Measurements from ENCODE around the gene GSTO1.

The GSTO1 gene

DNA sequence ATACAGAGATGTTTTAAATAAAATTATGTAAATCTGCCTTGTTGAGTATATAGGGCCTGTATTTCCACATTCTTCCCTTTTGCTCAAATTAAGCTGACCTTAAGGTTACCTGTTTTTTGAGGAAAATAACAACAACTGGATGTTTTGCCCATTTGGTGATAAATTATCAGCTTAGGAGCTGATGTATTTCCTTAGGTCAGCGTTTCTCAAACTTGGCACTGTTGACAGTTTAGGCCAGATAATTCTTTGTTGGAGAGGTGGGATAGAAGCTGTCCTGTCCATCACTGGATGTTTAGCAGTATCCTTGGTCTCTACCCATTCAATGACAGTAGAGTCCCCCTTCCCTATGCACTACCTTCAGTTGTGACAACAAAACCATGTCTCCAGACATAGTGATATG lies 21.5 kb downstream of the GSTO1 start:
- no peak for DNase-seq (ENCODE audit: low read depth)

DNA sequence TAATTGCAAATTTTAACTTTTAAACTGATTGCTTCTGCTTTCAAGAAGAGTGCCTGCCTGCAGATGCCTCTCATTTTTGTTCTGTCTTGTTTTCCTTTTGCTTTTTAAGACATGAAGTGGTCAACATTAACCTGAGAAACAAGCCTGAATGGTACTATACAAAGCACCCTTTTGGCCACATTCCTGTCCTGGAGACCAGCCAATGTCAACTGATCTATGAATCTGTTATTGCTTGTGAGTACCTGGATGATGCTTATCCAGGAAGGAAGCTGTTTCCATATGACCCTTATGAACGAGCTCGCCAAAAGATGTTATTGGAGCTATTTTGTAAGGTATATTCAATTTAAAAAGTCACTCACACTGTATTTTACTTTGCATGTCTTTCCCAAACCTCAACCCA lies 23.1 kb downstream of the GSTO1 start:
- DNase-seq (ENCODE audit: low read depth): no peak

DNA sequence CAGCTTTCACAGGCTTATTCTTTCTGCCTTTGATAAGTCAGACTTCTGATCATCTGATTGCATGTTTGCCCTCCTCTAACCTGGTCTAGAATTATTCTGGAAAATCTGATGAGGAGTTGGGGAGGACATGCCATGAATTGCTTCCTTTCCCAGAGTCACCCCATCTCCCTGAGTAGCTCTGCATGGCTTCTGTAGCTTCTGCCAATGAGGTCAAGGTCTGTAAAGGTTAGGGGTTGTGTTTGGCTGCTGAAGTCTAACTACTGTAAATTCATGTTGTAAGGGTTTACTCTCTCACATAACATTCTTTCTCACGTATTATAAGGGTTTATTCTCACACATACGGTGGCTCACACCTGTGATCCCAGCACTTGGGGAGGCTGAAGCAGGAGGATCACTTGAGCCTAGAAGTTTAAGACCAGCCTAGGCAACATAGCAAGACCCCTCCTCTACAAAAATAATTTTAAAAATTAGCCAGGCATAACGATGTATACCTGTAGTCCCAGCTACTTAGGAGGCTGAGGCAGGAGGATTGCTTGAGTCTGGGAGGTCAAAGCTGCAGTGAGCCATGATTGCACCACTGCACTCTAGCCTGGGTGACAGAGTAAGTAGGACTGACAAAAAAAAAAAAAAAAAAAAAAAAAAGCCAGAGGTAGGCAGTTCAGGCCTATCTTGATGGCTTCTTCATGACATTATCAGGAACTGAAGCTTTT lies 25.0 kb downstream of the GSTO1 start:
- DNase-seq (ENCODE audit: low read depth): no peak

DNA sequence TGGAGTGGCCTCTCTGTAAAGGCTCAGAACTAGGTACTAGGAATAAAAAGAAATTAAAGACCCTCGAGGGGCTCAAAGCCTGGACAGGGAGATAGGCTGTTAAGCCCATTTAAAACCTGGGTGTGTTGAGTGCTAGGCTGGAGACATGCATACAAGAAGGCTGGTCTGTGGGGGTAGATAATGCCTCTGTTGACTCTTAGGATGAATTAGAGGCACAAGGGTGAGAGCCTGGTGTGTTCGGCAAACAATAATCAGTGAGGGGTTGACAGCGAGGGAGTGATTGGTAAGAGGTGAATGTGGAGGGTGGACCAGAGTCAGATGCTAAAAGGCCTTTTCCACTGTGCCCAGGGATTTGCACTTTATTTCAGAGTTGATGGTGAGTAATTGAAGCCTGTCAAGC lies 27.0 kb downstream of the GSTO1 start:
- DNase-seq (ENCODE audit: low read depth): no peak

DNA sequence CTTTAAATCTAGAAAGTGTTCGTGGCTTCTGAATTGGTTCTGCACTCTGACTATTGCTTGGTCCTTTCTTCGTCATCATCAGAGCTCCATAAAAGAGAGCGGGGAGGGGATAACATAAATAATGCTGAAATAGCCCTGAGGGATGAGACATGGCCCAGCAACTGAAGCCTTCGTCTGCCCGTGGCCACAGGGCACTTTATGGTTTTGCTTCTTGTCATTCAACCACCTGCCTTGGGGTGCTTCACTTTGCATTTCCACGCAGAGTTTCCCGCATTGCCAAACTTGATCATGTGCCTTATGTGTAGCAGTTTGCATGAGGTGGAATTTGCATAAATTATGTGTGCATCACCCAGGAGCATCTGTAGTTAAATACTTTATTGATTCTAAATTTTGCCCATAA lies 30.2 kb downstream of the GSTO1 start:
- no peak for DNase-seq (ENCODE audit: low read depth)

DNA sequence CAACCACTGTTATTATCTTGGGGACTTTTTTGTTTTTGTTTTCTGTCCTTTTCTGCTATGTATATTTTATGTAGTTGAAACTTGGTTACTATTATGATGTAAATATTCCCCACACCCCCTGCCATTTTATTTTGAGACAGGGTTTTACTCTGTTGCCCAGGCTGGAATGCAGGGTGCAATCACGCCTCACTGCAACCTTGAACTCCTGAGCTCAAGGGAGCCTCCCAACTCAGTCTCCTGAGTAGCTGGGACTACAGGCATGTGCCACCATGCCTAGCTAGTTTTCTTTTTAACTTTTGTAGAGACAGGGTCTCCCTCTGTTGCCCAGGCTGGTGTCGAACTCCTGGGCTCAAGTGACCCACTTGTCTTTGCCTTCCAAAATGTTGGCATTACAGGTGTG lies 32.2 kb downstream of the GSTO1 start:
- no peak for DNase-seq (ENCODE audit: low read depth)

DNA sequence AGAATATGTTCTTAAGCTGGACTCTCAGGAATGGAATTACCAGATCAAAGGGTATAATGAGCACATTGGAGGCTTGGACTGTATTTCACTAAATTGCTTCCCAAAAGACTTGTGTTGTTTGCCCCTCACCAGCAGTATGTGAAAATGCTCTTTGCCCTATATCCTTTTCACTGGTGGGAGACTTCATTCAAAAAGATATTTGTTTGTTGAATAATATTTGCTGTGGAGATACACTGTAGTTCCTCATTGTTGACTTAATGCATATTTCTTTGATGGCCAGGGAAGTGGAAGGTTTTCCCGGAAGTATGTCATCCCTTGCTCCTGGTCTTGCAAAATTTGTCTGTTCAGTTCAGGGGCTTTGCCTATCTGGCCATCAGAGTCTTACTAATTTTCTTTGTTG lies 33.7 kb downstream of the GSTO1 start:
- DNase-seq (ENCODE audit: low read depth): no peak

DNA sequence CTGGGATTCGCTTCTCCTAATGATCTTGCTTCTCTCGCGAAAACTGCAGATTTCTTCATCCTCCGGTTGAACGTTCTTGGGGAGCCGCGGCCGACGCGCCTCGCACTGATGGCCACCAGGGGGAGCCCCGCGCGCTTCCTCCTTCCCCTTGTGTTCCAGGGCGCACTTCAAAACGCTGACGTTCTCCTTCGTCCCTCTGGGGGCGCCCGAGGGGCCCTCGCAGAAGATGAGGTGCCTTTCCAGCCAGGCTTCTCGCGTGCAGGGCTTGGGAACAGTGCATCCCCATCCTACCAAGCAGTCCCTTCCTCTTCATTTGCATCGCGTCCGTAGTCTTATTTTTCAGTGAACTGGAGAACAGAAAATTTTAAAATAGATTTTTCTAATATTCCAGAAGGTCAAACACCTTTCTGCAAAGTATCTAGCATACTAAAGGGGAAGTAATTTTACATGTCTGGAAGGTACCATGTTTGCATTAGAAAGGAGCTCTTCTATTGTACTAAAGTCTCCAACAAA lies 36.8 kb downstream of the GSTO1 start:
- DNase-seq (ENCODE audit: low read depth): peak; percentile 65

DNA sequence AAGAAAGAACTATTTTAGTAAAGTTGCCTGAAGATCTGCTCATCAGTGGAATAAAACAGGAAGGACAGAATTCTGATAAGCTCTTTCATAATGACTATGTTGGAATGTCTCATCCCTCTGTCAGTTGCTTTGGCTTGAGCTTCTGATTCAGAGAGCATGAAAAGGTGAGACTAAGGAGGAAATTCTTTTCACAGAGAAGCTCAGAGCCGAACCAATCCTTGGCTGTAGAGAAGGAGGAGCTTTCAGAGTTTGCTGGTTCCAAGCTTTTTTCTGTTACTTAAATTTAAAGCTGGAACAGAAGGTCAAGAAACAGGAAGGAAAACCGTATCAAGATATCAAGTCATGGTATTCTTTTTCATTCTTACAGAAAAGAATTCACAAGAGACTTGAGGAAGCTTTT lies 38.3 kb downstream of the GSTO1 start:
- no peak for DNase-seq (ENCODE audit: low read depth)

DNA sequence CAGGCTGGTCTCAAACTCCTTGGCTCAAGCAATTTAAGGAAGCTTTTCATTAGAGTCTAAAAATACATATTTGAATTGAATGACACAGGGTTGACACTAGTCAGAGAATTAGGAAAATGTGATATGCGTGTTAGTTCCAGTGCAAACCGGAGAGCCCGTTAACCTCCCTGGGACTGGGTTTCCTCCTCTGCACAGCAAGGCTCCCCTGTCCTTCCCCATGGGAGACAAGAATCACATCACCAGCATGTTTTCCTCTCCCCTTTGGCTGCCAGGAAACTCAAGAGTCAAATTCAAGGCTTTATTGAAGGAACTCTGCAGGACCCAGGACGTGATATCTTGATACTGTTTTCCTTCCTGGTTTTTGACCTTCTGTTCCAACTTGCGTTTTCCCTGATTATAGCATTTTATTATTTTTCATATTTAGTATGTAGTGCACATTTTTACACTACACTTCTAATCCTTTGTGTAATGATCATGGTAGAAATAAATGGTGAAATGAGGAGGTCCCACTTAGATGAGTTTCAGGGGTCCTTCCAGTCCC lies 39.2 kb downstream of the GSTO1 start:
- no peak for DNase-seq (ENCODE audit: low read depth)

DNA sequence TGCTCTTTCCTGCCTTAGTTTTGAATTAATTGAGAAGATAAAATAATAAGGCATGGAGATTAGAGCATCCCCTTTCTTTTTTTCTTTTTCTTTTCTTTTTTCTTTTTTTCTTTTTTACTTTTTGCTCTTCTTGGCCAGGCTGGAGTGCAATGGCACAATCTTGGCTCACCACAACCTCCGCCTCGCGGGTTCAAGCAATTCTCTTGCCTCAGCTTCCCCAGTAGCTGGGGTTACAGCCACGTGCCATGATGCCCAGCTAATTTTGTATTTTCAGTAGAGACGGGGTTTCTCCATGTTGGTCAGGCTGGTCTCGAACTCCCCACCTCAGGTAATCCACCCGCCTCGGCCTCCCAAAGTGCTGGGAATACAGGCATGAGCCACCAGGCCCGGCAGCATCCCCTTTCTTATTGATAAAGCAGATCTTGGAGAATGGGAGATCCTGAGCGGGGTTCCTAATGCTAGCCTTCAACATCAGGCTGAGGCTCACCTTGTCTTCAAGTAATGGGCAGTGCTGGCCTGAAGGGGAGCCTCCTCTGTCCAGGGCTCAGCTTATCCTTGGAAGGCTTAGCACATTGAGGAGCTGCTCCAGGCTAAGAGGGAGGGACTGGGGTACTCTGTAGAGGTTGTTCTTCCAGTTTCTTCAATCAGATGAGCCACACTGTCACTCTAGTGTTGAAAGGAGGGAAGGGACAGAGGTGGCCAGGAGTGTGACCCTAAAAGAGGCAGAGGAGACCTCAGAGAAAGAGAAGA lies 42.2 kb downstream of the GSTO1 start:
- no peak for DNase-seq (ENCODE audit: low read depth)

DNA sequence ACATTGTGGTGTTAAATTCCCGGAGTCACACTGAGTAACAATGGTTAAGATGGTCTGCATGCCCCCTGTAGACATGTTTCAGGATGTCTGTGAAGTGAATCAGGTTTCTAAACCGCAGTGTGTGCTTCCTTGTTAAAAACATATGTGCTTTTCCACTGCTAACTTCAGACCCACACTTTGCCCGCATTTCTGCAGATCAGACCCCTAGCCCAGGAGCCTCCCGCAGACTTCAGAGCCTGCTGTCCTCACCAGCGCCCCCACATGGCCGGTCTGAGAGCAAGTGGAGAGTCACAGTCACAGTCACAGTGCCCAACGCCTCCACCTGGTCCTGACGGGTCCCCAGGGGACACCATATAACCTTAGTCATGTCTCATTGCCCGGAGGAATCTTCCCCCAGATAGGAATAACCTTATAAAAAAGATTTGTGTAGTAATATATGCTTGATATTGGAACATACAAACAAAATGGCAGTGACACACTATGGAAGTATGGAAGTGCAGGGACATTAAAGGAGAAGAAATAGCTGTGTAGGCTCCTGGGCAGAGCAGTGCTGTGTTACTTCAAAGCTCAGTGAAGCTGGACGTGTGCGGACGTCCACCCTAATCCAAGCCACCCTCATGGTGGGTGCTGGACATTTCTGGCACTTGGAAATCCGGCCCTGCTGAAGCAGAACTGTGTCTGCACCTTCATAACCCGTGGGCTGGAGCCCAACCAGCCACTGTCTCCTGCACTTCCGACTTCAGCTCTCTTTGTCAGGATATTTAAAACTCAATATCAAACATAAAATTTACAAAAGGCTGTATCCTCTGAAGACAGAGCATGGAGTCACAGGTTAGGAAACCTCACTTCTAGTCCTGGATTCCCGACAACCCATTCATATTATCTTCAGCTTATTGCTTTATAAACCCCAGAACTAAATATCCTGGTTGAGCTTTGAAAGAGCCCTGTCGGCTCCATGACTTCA lies 43.3 kb downstream of the GSTO1 start:
- DNase-seq (ENCODE audit: low read depth): no peak

DNA sequence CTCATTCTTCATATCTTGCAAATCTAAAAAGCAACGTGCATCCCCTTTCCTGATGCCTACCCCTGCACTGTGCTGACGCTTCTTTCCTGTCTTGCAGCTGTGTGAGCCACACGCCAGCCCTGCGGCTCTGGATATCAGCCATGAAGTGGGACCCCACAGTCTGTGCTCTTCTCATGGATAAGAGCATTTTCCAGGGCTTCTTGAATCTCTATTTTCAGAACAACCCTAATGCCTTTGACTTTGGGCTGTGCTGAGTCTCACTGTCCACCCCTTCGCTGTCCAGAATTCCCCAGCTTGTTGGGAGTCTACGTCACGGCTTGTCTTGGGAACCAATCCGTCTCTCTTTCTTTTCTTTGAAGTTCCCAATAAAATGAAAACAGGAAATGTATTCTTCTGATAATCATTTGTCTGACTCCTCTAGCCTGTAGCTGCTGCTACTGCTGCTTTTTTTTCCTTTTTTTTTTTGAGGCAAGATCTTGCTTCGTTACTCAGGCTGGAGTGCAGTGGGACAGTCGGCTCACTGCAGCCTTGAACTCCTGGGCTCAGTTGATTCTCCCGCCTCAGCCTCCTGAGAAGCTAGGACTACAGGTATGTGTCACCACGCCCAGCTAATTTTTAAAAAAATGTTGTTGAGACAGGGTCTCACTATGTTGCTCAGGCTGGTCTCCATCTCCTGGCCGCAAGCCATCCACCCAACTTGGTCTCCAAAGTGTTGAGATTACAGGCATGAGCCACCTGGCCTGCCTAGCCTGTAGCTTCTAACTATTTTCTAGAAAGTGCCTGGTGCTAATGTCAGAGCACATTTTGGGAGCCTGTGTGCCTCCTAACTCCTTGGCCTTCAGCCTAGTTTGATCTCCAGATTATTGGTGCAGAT lies 44.6 kb downstream of the GSTO1 start:
- no peak for DNase-seq (ENCODE audit: low read depth)

DNA sequence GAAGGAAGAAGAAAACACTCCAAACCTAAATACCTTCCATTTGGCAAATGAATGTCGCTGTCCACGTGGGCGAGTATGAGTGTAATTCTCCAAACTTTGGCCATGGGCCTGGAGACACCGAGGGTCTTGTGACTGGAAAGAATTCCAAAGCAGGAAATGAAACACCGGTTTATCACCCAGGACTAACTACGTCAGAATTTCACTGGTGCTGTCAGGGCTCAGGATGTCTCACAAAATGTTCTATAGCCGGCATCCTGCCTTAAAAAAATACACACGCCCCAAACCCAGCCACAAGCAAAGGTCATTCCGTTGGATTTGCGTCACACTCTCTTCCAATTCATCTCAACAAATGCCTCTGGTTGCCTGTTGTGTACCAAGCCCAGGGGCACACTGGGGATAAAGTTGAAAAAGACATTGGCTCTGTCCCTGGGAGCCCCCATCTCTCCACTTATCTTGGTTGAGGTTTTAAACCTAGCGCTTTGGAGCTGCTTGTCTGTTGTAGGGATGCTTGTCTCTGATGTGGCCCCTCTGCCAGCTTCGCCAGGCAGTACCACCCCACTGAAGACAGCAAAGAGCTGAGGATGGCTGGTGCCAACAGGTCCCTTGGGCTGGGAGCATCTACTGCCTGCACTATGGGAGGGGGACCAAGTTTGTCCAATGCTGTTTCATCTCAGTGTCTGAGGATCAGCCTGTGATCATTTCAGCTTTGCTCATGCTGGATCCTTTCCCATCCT lies 45.5 kb downstream of the GSTO1 start:
- no peak for DNase-seq (ENCODE audit: low read depth)

DNA sequence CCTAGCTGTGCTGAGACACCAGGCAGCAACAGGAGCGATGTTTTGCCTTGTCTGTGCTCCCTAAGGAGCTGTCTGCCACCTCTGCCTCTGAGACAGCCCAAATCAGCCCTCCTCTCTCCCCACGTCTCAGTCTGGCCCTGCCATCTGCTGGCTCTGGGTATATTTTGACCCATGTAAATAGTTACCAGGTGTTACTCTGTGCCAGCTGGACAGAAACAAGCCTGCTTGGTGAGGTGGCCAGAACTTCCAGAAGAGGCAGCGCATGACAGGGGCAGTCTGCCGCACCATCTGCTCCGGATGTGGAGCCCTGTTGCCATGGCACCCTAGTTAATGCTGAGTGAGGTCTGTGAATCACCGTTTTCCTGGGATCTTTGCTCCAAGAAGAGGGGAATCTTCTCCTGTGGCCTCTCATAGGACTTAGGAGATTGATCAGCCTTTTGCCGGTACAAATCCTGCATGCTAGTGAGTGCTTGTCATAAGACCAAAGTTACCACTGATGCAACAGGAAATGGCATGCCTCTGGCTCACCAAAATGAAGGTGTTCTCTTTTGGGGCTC lies 46.1 kb downstream of the GSTO1 start:
- no peak for DNase-seq (ENCODE audit: low read depth)

DNA sequence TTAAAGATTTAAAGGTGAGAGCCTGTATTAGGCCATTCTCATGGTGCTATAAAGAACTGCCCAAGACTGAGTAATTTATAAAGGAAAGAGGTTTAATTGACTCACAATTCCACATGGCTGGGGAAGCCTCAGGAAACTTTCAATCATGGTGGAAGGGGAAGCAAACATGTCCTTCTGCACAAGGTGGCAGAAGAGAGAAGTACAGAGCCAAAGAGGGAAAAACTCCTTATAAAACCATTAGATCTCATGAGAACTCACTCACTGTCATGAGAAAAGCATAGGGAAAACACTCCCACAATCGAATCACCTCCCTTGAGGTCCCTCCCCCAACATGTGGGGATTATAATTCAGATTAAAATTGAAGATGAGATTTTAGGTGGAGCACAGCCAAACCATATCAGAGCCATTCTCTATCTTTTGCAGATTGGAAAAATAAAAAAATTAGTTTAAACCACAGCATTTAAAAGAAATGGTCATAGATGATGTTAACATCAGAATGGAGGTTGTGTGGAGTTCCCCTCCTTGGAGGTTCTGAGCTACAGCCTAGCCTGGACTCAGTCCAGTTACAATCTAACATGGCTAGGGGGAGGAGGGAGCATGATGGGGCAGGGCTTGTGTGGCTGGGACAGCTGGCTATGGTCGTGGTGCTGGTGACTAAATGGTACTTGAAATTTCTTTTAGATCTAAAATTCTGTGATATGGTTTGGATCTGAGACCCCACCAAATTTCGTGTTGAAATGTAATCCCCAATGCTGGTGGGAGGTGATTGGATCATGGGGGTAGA lies 47.4 kb downstream of the GSTO1 start:
- DNase-seq (ENCODE audit: low read depth): no peak

DNA sequence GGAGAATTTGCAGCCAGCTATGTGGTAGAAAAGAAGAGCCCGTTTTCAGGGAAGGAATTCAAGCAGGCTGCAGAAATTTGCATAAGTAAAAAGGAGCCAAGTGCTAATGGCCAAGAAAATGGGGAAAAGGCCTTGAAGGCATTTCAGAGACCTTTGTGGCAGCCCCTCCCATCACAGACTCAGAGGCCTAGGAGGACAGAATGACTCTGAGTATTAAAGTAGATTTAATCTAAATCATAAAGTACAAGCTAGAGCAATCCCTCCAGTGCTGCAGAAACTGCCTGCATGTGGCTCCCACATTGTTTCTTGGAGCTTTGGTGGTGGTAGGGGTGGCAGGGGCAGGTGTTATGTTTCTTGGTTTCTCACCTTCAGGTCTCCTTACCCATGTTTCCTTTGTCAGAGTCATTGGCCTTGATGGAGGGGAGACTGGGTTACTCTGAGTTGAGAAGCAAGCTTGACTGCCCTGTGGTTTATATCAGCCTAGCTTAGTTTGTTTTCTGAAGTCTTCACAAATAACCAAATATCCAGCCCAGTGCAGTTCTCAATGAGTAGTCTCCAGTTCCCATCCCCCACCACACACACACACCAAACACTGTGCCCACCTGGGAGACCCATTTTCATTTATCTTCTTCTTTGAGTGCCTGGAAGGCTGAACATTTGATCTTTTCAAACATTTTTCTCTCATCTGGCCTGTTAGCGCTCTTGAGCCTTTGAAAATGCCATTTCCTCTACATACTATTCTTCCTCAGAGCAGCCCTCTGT lies 49.1 kb downstream of the GSTO1 start:
- no peak for DNase-seq (ENCODE audit: low read depth)

DNA sequence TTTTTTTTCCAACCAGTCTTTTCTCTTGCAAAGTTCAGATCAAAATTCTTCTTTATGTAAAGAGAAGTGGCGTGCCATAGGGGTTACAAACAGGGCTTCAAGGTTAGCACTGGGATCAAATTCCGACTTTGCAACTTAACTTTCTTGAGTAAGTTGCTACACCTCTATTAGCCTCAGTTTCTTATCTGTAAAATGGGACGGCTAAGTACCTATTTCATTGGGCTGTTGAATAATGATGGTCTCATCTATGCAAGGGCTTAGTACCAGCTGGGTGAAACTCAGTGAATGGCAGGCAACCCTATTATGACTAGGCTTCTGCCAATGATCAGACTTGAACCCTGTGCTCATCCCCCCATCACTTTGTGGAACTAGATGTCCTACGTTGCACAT lies 49.7 kb downstream of the GSTO1 start:
- no peak for DNase-seq (ENCODE audit: low read depth)

DNA sequence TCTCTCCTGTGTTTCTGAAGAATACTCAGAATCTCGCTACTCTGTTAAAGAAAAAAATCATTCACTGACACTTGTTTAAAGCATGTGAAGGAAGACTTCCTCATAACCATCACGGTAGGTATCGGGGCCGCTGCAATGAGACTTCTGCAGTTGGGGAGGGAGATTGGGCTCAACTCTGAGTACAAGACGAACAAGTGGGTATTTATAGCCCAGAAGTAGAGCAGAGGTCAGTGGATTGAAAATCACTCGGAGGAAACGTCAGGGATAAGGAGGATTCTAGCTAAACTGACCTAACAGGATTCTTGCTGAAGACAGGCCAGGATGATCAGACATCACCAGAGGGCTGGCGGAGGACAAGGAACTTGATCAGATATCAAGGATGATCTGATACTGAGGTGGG lies 50.2 kb downstream of the GSTO1 start:
- no peak for DNase-seq (ENCODE audit: low read depth)
